Measurements from ENCODE around the gene ERC2.

Gene ERC2

DNA sequence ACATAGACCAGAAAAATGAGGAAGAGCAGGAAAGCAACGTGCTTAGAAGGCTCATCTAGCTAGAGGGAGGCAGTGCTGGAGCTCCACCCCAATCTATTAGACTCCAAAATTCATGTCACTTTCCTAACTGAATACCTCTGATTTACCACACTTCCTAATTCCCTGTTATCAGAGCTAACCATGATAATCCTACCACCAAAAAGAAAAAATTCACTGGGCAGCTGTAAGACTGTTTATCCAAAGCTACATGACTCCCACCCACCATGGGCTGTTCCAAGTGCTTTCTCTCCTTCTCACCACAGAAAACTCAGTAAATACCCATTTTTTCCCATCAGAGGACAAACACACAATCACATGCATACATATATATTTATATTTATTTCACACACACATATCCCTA lies 501.7 kb downstream of the ERC2 start:
- FAIRE-seq: no peak

DNA sequence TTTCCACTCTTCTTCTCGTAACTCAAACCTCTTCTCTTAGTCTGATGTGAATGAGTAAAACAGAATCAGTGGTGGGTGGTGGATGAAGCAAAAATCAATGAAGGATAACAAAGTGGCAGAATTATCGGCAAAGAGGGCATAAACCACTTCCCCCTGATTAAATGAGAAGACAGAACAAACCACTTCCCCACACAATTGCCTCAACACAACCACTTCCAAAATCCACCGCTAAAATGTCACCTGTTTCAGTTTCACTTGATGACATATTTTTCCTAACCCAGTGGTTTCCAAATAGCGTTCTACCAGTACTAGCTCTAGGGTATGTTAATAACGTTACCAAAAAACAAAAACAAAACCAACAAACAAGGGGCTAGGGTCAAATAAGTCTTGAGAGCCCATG lies 502.5 kb downstream of the ERC2 start:
- no peak for FAIRE-seq

DNA sequence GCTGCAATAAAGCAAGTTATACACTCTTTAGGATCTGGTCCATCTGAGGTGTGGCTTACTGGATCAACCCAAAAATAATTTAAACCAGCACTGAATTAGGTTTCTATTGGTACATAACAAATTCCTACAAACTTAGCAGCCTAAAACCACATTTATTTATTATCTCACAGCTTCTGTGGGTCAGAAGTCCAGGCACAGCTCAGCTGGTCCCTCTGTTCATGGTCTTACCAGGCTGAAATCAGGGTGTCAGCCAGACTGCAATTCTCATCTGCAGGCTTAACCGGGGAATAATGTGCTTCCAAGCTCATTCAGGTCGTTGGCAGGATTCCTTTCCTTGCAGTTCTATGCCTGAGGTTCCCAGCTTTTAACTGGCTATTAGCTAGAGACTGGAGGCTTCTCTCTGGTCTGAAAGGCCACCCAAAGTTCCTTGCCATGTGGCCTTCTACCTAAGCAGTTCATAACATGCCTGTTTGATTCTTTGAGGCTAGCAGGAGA lies 503.7 kb downstream of the ERC2 start:
- FAIRE-seq: no peak

DNA sequence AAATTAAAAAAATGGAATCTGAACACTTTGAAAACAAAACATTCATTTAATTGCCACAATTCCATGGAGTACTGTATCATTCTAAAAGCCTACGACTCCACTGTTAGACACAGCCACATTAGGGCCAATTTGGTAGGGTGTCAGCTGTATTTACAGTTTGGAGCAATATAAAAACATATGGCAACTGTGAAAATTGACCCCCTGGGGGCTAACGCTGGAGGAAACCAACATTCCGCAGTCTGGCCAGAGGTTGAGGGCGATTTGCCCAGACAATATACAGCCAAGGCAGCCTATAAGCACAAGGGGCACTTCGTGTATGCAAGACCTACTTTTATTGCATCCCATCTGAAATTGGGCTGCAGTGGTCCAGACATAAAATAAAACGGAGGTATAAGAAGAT lies 504.7 kb downstream of the ERC2 start:
- FAIRE-seq: no peak

DNA sequence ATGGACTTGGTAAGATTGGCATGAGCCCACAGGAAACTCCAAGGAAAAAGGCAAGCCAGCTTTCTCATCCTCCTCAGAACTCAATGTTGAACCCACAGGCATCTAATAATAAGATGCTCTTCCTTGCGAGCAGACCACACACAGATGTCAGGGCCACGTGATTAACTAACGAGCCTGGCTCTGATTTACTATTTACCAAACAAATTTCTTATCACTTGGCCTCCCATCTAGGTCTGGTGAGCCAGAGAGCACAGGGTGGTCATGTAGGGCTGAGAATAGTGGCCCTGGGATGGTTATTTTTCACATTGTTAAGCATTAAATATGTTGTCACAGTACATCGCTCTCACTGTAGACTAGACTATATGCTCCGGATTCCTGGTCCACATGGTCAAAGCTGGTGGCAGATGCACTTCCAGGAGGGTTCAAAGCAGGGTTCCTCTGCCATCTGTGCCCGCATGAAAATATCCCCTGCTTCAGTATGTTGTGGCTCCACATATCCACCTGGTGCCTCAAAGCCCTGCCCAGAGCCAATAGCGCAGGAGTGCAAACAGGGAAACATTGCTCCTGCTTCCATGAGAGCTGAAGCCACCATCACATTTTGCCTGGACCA lies 508.7 kb downstream of the ERC2 start:
- peak; percentile 26 for FAIRE-seq

DNA sequence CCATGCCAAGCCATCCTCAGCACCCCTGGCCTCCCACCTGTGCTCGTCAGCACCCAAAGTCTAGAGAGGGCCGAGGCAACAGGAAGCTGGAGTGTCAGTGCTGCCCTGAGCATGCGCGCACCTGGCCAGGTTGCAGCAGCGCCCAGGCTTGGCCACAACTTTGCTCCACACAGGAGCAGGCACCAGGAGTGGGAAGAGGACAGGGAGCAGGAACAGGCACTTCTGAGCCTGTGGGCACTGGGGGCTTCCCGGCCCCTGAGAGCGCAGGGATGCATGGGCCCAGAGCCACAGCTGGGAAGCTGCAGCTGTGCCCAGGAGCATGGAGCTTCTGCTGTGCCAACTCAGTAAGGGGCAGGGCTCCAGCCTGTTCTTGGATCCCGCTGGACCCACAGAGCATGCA lies 509.7 kb downstream of the ERC2 start:
- no peak for FAIRE-seq

DNA sequence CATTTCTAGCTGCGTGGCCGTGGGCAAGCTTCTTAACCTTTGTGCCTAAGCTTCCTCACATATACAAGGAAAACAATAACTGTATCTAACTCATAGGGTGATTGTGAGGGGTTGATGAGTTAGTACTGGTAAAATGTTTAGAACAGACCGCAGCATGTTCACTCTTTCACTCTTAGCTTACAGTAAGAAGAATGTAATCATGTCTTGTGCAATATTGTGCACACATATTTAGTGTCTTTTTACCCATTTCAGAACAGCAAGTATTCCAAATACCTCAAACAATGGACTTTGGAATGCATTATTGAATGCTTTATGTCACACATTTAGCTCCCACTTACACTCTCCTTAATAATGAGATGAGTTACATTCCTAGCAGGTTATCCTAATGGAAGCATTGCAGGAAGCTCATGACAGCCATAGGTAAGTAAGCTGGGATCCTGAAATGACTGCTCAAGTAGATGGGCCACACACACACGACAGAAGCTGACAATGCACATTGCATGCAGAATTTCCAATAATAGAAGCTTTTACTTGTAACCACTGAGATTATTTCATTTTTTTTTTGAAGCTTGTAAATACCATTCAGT lies 512.3 kb downstream of the ERC2 start:
- FAIRE-seq: no peak

DNA sequence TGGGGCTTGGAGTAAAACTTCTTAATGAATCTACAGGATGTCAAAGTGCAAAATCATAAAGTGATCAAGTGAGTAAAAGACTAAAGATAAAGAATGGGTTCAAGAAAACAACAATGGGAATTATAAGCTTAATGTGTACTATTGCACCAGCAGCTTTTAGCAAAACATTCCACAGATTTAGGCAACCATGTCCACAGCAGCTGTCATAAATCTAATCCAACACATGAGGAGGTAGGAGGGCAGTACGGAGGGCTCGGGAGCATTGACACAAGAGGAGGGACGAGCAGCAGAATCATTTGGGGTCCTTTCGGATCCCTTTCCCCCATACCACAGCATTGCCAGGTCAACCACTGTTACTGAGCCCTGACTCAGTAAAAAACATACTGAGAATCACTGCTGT lies 516.9 kb downstream of the ERC2 start:
- FAIRE-seq: no peak

DNA sequence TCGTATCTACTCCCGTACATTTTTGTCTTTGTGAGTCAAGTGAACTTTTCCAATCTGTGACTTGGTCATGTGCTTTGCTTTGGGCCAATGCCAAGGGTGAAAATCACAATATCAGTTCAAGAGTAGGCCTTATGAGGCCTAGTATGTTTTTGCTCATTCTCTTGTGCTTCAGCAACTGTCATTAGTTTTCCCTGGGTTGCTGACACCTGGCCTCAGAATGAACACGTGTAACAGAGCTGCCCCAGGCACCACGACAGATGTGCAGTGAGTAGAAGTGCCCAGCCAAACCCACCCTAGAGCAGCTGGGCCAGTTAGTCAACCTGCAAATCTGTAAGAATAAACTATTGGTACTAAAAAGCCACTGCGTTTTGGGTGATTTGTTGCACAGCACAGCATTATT lies 520.9 kb downstream of the ERC2 start:
- FAIRE-seq: no peak

DNA sequence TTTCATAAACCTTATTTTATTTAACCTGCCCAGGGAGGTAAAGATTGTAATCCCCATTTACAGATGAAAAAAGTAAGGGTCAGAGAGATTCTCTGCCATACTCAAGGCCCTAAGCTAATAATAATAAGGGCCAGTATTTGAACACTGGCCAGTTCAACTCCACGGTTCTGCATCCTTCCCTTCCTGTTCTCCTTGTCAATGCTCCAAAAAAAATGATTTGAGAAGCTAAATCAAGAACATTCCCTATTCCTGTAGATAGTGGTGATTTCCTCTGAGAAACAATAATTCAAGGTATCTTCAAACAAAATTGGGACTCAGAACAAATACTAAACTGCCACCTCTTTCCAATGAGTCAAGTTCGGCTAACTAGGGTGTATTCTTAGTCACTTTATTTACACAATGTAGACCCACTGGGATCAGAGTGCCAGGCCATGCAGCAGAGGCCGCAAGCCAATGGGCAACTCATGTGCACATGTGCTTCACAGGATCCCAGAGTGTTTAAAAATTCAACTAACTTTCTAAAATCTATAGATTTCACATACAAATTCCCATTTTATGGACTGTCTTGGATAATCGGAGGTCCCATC lies 521.6 kb downstream of the ERC2 start:
- FAIRE-seq: no peak

DNA sequence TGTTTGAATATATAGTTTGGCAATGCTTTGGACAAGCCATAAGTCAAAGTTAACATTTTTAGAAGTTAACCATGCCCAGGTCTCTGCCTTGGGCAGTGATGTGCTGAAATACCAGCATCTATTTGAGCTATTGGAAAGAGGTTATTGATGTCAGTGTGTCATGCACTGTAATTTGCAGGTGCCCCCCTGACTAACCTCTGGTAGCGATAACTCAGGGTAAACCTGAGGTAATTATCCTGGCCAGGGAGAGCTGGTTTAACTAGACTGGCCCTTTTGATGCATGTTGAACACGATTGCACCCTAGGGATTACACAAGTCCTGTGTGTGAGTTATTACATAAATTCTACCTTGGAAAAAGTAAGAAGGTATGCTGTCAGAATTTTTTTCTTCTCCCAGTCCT lies 525.4 kb downstream of the ERC2 start:
- no peak for FAIRE-seq

DNA sequence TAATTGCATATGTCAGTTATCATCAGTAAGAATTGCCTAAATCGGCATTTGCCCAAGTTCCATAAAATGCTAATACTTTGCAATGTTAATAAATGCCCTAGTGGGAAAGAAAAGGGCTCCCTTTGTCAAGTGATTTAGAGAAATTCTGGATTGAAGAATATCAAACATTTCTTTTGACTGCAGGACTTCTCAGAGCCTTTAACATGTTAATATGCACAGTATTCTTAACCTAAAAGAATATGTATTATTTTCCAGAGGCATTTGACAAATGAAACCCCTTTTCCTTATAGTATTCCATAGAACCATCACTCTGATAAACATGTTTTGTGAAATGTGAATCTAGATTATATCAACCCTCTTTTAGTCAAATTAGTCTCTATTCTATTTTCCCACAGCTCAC lies 529.0 kb downstream of the ERC2 start:
- no peak for FAIRE-seq

DNA sequence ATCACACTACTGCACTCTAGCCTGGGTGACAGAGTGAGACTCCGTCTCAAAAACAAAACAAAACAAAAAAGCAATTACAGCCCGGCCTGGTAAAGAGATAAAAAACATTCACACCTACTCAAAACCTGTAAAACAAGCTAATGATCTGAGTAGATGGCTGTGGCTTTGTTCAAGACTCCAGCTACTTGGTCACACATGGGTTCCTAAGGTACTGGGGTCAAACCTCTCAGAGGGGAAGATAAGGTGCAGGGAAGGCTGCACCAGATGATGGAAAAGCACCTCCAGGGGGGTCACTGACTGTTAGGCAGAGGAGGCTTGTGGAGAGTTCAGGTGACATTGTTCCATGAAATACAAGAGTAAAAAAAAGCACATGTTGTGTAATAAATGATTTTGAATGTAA lies 531.0 kb downstream of the ERC2 start:
- FAIRE-seq: no peak

DNA sequence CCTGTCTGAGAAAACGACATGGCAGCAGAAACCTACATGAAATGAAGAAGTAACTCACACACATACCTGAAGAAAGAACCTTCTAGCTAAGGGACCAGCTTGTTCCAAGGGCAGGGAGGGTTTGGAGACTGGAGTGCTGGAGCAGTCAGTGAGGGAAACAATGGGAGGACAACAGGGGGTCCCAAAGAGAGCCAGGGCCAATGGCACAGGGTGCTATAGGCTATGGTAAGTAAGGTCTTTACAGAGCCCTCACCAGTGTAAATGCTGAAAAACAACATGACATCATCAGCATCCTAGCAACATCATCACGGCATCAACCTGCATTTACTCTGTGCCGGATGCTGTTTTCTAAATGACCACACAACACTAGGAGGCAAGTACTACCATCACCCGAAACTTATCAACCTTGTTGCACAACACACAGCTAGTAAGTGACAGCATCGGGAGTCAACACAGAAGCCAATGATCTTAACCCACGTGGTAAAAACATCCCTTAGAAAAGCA lies 531.7 kb downstream of the ERC2 start:
- FAIRE-seq: no peak

DNA sequence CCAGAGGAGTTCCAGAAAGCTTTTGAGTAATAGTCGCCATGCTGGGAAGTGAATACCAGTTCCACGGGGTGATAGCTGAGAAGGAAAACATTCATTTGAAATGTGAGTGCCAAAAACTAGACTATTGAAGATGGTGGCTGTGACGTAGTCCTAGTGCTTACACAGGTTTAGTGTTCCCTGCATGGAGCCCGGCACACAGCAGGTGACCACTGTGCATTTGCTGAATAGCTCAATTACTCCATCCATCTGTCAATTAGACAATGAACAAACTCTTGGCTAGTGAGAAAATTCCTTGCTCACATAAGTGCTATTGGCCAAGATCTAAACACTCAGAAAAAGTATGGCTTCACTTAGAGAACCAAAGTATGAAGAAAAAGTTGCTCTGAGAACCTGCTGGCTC lies 533.0 kb downstream of the ERC2 start:
- no peak for FAIRE-seq

DNA sequence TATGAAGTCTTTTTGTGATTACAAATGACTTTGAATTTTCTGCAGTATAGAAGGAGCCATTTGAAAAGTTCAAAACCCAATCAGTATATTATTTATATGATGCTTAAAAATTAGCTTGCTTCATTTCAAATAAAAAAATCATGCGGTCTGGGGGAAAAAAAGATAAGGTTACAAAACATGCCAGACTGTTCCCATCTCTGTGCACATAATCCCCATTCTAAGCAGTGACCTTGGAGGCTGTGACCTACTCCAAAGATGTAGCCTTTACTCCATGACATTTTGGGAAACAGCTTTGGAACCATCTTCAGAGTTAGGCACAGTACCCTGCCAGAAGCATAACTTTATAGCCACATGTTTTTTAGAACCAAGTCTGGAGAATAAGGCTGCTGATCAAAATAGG lies 533.5 kb downstream of the ERC2 start:
- no peak for FAIRE-seq

DNA sequence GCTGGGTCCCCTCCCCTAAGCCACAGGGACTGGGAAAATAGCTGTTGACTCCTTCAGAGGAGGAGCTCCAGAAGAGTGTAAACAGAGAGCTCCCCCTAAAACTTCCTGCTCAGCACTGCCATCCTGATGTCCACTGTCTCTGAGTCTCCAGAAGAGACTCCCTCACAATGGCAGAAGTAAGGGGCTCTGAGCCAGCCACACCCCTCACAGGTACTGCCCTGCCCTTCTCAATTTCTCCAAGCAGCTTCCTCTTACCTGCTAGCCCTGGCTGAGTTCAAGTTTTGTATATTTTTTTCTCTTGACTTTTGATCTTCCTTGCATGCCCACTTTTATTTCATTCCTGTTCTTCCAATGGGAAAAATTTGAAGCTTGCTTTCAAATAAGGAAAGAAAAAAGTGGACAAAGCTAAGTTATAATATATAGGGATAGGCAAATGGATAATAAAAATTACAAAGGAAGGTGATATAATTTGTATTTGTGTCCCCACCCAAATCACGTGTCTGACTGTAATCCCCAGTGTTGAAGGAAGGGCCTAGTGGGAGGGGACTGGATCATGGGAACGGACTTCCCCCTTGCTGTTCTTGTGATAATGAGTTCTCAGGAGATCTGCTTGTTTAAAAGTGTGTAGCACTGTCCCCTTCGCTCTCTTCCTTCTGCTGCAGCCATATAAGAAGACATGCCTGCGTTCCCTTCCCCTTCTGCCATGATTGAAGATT lies 539.0 kb downstream of the ERC2 start:
- no peak for FAIRE-seq

DNA sequence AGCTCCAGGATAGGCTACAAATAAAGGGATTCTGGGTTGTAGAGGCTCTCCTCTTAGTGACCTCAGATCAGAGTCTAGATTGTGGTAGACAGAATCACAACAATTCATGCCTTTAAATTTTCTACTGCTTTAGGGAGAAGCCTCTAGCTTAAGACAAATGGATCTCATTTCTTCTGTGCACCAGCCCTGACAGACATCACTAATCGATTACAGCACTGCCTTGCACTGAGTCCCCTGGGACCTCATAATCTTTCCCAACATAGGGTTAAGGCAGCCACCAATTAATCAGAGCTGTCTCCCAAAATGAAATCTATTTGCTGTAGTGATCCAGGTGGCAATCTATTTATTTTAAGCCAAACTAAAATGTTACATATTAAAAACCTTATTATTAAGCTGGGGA lies 544.6 kb downstream of the ERC2 start:
- FAIRE-seq: no peak

DNA sequence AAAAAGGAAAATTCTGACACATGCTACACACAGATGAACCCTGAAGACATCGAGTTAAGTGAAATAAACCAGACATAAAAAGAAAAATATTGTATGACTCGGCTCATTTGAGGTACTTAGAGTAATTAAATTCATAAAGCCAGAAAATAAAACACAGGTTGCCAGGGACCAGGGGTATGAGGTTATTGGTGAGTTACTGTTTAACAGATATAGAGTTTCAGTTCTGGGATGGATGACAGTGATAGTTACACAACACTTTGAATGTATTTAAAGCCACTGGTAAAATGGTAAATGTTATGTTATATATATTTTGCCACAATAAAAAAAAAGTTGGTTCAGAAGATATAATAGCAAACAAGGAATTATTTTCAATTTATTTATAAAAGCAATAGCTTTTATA lies 545.1 kb downstream of the ERC2 start:
- no peak for FAIRE-seq

DNA sequence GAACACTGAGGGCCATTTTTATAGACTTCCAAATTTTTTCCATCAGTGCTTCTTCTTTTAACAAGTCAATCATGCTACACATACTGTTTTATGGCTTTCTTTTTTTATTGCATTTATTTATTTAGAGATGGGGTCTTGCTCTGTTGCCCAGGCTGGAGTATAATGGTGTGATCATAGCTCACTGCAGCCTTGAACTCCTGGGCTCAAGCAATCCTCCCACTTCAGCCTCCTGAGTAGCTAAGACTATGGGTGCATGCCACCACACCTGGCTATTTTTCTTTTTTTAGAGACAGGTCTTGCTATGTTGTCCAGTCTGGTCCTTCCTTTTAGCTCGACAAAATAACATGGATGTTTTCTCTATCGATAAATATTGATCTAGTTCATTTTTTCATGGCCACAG lies 555.4 kb downstream of the ERC2 start:
- FAIRE-seq: no peak

DNA sequence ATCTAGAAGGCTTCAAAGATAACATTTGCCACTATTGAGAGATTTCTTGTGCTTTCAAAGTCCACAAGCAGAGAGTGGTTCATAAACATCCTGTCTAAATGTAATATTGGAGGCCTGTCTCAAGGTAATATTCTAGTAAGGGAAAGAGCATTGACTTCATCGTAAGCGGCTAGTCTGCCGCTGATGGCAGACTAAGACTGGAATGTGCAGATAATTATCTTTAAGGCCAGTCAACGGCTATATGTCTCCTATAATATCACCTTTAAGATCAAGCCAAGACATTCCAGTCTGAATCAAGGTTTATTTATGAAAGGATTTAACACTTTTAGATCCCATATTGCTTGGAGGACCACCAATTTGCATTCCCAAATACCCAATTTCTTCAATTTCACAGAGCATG lies 557.0 kb downstream of the ERC2 start:
- no peak for FAIRE-seq

DNA sequence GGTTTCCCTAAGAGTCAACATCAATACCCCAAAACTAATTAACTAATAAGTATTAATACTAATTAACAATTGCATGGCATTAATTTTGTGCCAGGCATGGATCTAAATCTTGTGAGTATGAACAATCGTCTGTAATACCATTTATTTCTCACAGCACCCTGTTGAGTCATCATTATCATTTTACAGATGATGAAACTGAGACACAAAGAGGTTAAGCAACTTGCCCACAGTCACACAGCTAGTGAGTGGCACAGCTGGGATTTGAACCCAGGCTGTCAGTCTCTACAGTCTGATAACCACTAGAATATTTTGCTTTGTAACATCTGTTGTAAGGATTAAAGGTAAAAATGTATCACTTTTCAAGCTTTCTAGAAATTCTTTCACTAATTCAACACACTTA lies 557.7 kb downstream of the ERC2 start:
- no peak for FAIRE-seq

DNA sequence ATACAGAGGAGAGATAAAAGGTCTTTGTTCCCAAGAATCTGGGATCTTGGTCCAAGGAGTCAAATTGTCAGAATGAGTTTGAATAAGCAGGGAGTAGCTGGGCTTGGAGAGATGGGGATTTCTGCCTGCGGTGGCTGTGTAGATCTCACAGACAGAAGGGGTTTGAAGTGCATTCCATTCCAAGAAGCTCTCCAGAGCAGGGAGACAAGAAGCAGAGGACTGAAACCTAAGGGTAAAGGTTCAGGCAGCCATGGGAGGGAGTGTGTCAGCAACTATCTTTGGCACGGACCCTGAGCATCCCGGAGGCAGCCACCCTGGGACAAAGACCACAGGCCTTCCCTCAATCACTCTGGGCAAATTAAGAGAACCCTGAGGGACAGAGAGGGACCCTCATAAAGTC lies 558.9 kb downstream of the ERC2 start:
- no peak for FAIRE-seq

DNA sequence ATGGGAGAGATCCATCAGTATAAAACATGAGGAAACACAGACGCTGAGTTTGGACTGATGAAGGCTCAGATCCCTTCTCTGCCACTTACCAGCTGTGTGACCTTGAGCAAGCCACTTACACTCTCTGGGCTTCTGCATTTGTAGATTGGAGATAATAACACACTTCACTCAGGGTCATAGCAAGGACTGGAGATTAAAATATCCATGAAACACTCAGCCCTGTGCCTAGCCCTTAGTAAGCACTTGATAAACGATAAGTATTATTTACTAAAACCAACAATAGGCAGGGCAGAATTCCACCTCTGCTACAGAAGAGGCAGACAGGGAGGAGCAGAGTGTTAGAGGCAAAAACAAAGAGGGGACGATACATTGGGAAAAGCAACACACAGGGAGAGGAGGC lies 560.7 kb downstream of the ERC2 start:
- FAIRE-seq: no peak

All from endometrium (tissue), 2 donors.